Astrocyte of the cerebellum (primary cell): Measurements from ENCODE around the gene EGFR.

Experiments
- DNase-seq: peaks from one replicate; pipeline ENCODE4 v3.0.0-alpha.2; 2011; ENCODE audit warnings: low read depth
- H3K4me3 ChIP-seq: 2 replicates; pipeline ENCODE4 v1.5.1; 2011; ENCODE audit warnings: mild to moderate bottlenecking, low read depth, low read length, moderate library complexity
- CTCF ChIP-seq: IDR thresholded peaks from 2 replicates; pipeline ENCODE4 v1.5.1; 2012; ENCODE audit warnings: low read length, low read depth, moderate library complexity, mild to moderate bottlenecking; ENCODE audit errors: missing control alignments
- in situ Hi-C: cut with HindIII; loops from 2 replicates; pipeline ENCODE4 v1.10.0; 2017; ENCODE audit warnings: low sequenced_read_pairs

The EGFR gene

DNA sequence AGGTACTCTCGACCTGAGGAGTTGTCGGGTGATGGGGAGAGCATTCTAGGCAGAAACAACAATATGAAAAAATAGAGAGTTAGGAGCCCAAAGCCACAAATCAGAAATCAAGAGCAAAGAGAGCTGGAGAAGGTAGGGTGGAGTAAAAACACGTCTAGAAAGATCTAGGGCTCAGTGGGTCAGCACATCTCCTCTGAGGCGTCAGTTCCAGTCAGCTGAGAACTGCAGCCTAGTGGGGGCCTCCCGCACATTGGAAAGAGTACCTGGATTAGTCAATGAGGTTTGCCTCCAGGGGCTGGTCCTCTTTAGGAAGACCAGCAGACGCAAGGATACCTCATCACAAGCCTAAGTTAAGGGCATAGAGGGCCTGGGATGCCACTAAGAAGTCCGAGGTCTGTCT is 233.1 kb downstream of the EGFR start:
- H3K4me3 ChIP-seq, result no peak overlapping the region
- in situ Hi-C loops, result no loop called here

DNA sequence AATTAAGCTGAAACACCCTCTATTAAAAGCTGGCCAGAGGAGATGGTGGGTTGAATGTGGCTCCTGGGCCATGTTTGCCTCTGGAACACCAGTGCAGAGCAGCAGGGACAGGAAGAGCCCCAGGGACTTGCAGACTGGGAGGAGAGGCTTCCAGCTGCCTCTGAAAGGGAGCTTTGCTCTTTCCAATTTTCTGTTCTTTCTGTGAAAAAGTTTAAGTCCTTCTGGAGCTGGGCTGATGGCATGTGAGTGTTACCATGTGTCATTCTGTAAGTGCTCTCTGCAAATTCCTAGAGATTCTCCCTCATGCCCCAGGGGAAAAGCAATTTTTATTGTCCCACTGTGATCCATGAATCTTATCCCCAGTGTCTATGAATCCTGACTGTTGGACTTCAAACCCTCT is 233.6 kb downstream of the EGFR start:
- TF ChIP-seq CTCF, result no peak
- in situ Hi-C loops, result no loop called here
- DNase-seq, result no peak
- no peak overlapping the region for H3K4me3 ChIP-seq

More for the DNA sequence above, 233.1 kb downstream of the EGFR start:
- DNase-seq, result no peak
- TF ChIP-seq CTCF, result no peak

DNA sequence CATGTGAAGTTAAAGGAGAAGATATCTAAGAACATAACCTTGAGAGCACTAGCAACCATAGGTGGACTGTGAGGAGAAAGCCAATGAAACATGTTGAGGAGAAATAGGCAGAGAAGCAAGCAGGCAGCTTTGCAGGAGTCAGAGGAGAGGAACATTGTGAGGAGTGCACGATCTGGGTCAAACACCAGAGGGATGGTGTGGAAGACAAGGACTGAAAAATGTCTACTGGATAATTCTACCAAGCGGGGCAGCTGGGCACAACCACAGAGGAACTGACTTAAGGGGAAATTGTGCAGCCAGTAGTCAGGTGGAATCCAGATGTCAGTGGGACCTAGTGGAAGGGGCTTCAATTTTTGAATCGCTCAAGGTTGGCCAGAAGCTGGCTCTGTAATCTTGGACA is 234.4 kb downstream of the EGFR start:
- H3K4me3 ChIP-seq, result no peak overlapping the region
- TF ChIP-seq CTCF, result no peak
- in situ Hi-C loops, result no loop called here
- DNase-seq, result no peak

DNA sequence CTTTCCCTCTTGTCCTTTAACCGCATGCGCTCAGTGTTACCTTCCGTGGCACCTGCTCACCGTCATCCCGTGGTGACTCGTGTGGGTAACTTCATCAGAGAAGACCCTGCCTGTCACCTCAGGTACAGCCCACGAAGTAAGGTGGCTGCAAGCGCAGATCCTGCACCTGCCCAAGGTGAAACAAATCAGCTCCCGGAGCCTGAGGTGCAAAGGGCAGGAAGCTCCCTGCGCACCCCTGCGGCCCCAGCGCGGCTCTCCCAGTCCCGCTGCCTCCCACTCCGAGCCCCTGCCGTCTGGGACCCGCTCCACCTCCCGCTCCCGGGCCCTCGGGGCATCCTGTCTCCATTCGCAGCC is 235.4 kb downstream of the EGFR start:
- TF ChIP-seq CTCF, result no peak
- no peak for DNase-seq
- peak overlapping the region; percentile 57 for H3K4me3 ChIP-seq
- in situ Hi-C loops, result no loop called here

GRCh38 chr7:55254596-55255495 is 236.0 kb downstream of the EGFR start:
- in situ Hi-C loops, result no loop called here
- DNase-seq, result peak; percentile 47
- peak overlapping the region; percentile 57 for H3K4me3 ChIP-seq
- peak; percentile 74 for TF ChIP-seq CTCF

- in situ Hi-C loops, result no loop called here
- peak; percentile 94 for TF ChIP-seq CTCF
- peak; percentile 57 for DNase-seq
- H3K4me3 ChIP-seq, result peak overlapping the region; percentile 57
These were observed 237.0 kb downstream of the EGFR start for GRCh38 chr7:55255496-55256445.
